HPDE6-E6E7 (cell line): ENCODE results near the gene DMRTB1.

ENCODE experiments used
- DNase-seq: peaks from one replicate; pipeline ENCODE4 v3.0.0; 2011; ENCODE audit warnings: missing footprints; ENCODE audit errors: extremely low spot score

Gene DMRTB1

DNA sequence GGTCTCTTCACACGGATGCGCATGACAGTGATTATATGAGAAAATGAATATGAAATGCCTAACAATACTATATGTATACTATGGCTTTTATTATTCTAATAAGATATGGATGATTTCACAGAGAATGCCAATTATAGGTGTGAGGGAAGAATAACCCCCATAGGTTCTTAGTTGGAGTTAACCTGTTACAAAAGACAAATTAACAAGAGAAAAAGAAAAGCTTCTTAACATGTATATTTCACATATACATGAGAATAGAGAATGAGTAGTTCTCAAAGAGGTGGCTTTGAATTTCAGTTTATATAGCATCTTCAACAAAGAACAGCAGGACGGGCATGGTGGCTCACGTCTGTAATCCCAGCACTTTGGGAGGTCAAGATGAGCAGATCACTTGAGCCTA, 24.0 kb upstream of the DMRTB1 start:
- no peak for DNase-seq

DNA sequence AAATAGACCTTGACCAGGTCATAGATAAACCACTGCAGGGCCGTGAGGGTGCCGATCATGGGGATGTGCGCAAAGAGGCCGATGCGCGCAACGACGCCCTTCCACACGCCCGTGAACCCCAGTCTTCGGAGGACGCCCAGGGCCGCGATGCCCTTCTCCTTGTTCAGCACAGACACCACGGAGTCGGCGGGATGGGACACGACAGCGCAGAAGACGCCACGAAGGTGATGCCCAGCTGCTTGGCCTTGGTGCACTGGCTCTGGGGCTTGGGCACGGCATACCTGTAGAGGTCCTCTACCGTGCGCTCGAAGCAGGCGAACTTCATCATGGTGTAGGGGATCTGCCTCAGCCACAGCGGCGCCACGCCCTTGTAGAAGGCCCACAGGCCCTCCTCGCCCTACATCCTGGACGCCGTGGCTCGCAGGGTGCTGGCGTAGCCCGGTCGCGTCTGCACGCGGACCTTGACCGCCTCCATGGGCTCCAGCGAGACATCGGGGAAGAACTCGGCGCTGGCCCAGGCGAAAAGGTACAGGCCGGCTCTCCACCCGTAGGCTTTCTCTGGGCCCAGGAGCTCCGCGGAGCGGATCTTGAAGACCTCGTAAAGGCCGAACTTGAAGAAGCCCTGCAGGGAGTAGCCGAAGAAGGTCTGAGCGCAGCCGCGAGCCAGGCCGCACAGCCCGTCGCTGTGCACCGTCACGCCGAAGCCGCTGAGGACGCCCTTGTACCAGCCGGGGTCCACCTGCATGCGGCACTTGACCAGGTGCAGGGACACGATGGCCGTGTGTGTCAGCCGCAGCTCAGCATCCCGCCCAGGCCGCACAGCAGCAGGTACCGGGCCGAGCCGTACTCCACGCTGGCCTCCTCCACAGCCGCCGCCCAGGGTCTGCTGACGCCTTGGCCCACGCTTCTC, 20.5 kb upstream of the DMRTB1 start:
- no peak for DNase-seq

DNA sequence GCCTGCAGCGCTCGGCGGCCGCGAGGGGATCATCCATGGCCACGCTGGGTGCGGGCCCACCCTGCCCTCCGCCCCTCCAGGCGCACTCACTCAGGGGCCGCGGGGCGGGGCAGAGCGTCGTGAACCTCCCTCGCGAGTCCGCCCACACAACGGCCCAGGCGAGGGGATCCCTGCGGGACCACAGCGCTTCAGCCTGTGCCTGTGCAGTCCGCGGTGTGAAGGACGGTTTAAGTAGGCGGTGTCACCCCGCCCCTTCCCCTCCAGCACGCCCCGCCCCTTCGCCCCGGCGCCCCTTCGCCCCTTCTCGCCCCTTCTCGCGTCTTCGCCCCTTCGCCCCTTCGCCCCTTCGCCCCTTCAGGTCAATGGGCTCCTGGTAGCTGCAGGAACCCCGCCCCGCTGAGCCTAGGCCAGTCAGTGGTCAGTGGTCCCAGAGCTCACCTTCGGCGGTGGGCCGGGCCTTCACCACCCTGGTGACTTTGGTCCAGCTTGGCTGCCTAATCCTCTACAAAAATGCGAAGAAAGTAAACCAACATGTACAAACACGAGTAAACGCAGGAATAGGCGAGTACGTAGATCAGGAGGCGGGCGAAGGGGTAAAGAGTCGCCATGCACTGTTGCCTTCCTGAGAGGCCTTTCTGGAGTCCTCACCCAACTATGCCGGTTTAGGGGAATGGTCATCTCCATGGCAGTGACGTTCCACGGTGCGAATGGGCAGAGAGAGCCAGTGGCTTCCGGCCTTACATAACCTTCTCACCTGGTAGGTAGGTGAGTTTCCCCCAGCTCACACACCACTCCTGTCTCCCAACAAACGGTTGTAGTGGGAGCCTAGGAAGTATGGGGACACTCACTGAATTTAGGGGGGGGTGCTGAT, 19.6 kb upstream of the DMRTB1 start:
- no peak for DNase-seq

- no peak for DNase-seq
Observed at GRCh38 chr1:53440633-53441032, 18.6 kb upstream of the DMRTB1 start.

- DNase-seq: no peak
Observed at GRCh38 chr1:53442299-53442698, 16.9 kb upstream of the DMRTB1 start.

GRCh38 chr1:53446051-53446450, 13.1 kb upstream of the DMRTB1 start:
- no peak for DNase-seq

- DNase-seq: no peak
Observed at GRCh38 chr1:53447413-53447812, 11.8 kb upstream of the DMRTB1 start.

- no peak for DNase-seq
Observed at GRCh38 chr1:53448241-53448841, 10.9 kb upstream of the DMRTB1 start.

GRCh38 chr1:53449021-53449420, 10.2 kb upstream of the DMRTB1 start:
- DNase-seq: no peak

GRCh38 chr1:53449693-53450092, 9.5 kb upstream of the DMRTB1 start:
- no peak for DNase-seq

- DNase-seq: no peak
Observed at GRCh38 chr1:53450225-53450624, 9.0 kb upstream of the DMRTB1 start.

DNA sequence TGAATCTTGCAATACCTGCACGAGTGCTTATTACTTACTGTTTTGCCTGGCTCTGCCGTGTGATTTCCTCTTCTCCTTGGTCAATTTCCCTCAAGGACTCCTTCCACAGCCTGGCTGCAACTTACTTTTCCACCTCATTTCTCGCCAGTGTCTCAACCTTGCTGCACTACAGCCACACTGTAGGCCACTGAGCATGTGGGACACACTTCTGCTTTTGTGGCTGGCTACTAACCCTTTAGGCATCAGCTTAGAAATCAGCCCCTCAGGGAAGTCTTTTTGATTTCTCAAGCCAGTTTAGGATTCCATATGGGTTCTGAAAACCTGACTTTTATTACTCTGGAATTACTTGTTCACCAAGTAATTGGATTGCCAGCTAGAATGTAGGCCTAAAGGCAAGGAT, 5.2 kb upstream of the DMRTB1 start:
- DNase-seq: no peak

DNA sequence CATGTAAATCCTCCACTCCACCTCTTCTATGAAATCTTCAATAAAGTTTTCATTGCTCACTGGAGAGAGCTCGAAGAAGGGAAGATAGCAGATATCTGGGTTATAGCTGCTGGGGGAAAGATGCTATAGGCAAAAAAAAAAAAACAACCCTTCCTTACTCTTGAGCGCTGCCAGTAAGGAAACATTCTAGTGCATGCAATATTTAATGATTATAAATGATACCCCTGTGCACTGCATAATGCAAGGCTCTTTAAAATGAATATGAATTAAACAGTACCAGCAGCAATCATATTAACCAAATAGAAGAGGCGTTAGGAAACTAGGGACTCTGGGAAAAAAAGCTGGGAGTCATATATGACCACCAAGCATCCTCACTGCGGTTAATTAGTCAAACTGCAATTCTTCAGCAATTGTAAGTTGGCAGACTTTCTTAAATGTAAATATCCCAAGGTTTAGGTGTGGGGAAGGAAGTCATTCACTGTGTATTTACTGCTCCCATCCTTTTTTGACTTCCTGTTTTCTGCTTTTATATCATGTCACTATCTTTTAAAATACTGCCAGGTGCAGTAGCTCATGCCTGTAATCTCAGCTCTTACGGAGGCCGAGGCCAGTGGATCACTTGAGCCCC, 3.7 kb upstream of the DMRTB1 start:
- no peak for DNase-seq

DNA sequence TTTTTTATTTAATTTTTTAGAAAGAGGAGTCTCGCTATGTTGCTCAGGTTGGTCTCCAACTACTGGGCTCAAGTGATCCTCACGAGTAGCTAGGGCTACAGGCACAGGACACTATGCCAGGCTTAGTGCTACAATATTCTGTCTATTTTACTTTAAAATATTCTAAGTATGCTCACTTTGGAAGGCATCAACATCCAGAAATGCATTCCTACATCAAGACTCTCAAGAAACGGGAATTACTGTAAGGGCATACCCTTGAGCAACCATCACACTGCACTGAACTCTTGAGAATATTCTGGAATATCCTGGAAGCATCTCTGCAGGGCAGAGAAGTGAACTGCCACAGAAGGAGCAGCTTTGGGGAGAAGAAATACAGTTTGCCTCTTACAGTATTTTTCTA, 565 bp upstream of the DMRTB1 start:
- DNase-seq: no peak

- no peak for DNase-seq
Observed at GRCh38 chr1:53460211-53460634, 1.0 kb downstream of the DMRTB1 start.

GRCh38 chr1:53460666-53461322, 1.6 kb downstream of the DMRTB1 start:
- DNase-seq: no peak

GRCh38 chr1:53461323-53462044, 2.3 kb downstream of the DMRTB1 start:
- DNase-seq: no peak

GRCh38 chr1:53462193-53462592, 3.0 kb downstream of the DMRTB1 start:
- no peak for DNase-seq

DNA sequence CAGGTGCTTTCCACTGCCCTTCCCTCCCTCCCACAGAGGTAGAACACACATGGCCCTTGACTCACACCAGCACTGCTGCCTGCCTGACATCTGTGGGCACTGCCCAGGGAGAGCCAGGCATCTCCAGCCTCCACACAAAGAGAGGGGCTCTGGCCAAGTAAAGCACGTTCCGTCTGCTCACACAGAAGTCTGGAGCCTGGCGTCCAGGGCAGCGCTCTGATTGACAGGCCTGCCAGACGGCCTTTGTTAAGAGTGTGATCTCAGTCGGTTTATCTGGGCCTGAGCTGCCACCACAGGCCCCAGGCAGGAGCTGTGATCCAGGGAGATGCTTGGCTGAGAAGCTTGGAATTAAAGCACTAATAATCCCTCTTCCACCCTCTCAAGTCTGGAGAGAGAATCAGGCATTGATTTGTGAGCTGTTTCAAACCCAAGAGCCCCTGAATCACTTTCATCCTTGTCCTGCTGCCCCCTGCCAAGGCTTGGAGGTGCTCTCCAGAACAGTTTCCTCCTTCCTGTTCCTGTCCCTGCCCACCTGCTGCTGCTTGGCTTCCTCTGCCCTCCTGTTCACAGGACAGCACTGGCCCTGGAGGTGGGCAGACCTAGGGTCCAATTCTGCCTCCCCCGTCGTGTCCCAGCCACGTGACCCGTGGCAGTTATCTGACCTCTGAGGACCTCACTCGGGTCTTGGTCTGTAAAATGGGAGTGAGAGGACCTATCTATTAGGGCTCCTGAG, 3.7 kb downstream of the DMRTB1 start:
- no peak for DNase-seq
